NT2/D1 (cell line): ENCODE measurements around the gene PABPC4L.

ENCODE experiments used
- DNase-seq: peaks from one replicate; pipeline ENCODE4 v3.0.0-alpha.2; 2011; ENCODE audit warnings: low read depth, low spot score
- H3K27me3 ChIP-seq: 2 replicates; pipeline ENCODE4 v1.6.0; 2011; ENCODE audit warnings: mild to moderate bottlenecking; ENCODE audit not compliant: insufficient read length, insufficient read depth
- H3K36me3 ChIP-seq: 2 replicates; pipeline ENCODE4 v1.6.1; 2011; ENCODE audit warnings: mild to moderate bottlenecking, low read length, mixed read lengths; ENCODE audit not compliant: insufficient read depth, insufficient read length
- H3K4me1 ChIP-seq: 2 replicates; pipeline ENCODE4 v1.5.1; 2011; ENCODE audit not compliant: insufficient read depth, insufficient read length
- H3K4me3 ChIP-seq: 2 replicates; pipeline ENCODE4 v1.5.1; 2011; ENCODE audit warnings: low read depth; ENCODE audit not compliant: insufficient read length
- H3K9ac ChIP-seq: 2 replicates; pipeline ENCODE4 v1.6.0; 2011; ENCODE audit warnings: low read depth; ENCODE audit not compliant: insufficient read length
- H3K9me3 ChIP-seq: 2 replicates; pipeline ENCODE4 v1.5.1; 2011; ENCODE audit warnings: mild to moderate bottlenecking, low read length; ENCODE audit not compliant: insufficient read depth
- SUZ12 ChIP-seq: IDR thresholded peaks from 2 replicates; pipeline ENCODE4 v1.6.1; 2011; ENCODE audit not compliant: insufficient read length, insufficient read depth; ENCODE audit errors: extremely low read depth
- YY1 ChIP-seq: IDR thresholded peaks from 2 replicates; pipeline ENCODE4 v1.6.1; 2011; ENCODE audit not compliant: insufficient read length, insufficient read depth
- ZNF274 ChIP-seq: IDR thresholded peaks from 2 replicates; pipeline ENCODE4 v1.6.1; 2011; ENCODE audit warnings: mild to moderate bottlenecking, low read depth, low read length

Gene PABPC4L

DNA sequence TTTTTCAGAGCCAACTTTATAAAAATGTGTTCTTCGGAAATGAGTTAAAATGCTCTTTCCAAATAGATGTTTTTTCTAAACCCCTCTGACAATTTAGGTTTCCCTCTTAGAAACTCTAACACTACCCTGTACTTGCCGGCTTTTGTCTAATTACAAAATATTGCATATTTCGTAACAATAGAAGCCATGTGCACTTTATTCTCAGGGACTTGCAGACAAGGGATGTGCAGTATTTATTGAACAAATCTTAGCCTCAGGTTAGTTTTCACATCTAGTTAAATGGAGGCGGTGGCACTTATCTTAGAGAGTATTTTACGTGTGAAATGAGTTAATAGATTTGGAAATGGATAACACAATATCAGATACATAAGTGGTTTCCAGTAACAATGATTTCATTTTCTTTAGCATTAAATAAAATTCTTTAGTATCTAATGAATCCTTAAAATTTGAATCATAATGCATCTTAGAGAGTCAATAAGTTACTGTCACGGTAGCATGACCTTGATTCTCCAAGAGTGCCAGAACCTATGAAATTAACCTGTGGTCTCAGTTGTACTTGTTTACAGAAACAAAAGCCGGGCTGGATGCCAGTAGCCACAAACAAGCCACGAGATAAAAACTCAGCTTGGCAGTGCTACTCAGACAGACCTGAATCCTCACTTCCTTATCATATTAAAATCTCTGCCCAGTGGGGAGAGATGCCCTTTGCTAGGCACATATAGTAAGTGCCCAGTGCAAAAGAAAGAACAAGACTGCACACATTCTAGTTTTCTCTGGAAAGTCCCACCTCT is 772 bp upstream of the PABPC4L start:
- TF ChIP-seq SUZ12 (no peak), YY1 (no peak), ZNF274 (no peak)
- H3K4me1 ChIP-seq = no peaks in the 10 kb centered on the region
- H3K4me3 ChIP-seq = no peak overlapping the region
- H3K9ac ChIP-seq = no peak overlapping the region
- H3K27me3 ChIP-seq = no peaks in the 10 kb centered on the region
- H3K9me3 ChIP-seq = peaks cover 3% of the 10 kb centered on the region; the same call in 1 of the 2 replicates
- DNase-seq = no peak
- H3K36me3 ChIP-seq = no peaks in the 10 kb centered on the region

GRCh38 chr4:134200811-134201215 is 776 bp downstream of the PABPC4L start:
- DNase-seq = no peak
- Histone ChIP-seq H3K9me3 (no peaks in the 10 kb centered on the region), H3K36me3 (no peaks in the 10 kb centered on the region), H3K27me3 (no peaks in the 10 kb centered on the region), H3K4me3 (no peak overlapping the region), H3K4me1 (no peaks in the 10 kb centered on the region), H3K9ac (no peak overlapping the region)
- TF ChIP-seq YY1 (no peak), ZNF274 (no peak), SUZ12 (no peak)

DNA sequence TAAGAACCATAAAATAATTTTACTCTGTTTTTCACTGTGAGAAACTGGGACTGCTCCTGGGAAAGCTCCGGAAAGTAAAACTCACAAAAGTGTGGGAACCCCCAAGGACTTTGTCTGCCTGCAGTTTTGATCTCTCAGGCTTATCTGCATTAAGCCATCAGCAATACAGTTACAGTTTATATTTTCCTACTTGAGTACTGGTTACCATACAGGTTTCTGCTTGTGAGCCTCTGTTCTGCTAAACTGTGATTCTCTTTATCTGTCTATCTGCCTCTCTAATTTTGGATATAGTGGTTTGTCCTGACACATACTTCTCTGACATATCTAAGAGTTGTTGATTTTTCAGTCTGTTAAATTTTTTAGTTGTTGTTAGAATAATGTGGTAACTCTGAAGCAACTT is 11.6 kb downstream of the PABPC4L start:
- H3K9ac ChIP-seq = no peak overlapping the region
- no peak overlapping the region for H3K4me3 ChIP-seq
- DNase-seq = no peak
- H3K4me1 ChIP-seq = no peaks in the 10 kb centered on the region
- no peaks in the 10 kb centered on the region for H3K36me3 ChIP-seq
- H3K9me3 ChIP-seq = no peaks in the 10 kb centered on the region
- no peaks in the 10 kb centered on the region for H3K27me3 ChIP-seq
- TF ChIP-seq ZNF274 (no peak), SUZ12 (no peak), YY1 (no peak)

GRCh38 chr4:134189480-134189879 is 12.1 kb downstream of the PABPC4L start:
- no peak for TF ChIP-seq SUZ12
- TF ChIP-seq ZNF274 = no peak
- no peak for TF ChIP-seq YY1
- no peak overlapping the region for H3K9ac ChIP-seq
- H3K36me3 ChIP-seq = no peaks in the 10 kb centered on the region
- H3K4me3 ChIP-seq = no peak overlapping the region
- no peaks in the 10 kb centered on the region for H3K4me1 ChIP-seq
- no peak for DNase-seq
- H3K27me3 ChIP-seq = no peaks in the 10 kb centered on the region
- no peaks in the 10 kb centered on the region for H3K9me3 ChIP-seq

DNA sequence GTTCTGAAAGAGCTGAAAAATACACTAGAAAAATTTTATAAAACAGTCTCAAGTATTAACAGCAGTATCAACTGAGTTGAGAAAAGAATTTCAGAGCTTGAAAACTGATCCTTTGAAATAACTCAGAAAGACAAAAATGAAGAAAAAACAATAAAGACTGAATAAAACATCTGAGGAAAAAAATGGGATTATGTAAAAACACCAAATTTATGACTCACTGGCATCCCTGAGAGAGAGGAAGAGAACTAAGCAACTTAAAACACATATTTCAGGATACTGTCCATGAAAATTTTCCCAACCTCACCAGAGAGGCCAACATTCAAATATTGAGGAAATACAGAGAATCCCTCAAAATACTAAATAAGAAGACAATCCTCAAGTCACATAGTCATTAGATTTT is 22.9 kb downstream of the PABPC4L start:
- Histone ChIP-seq H3K4me1 (no peaks in the 10 kb centered on the region), H3K27me3 (no peaks in the 10 kb centered on the region), H3K9me3 (no peaks in the 10 kb centered on the region), H3K9ac (no peak overlapping the region), H3K36me3 (no peaks in the 10 kb centered on the region), H3K4me3 (no peak overlapping the region)
- DNase-seq = no peak
- TF ChIP-seq YY1 (no peak), SUZ12 (no peak), ZNF274 (no peak)

DNA sequence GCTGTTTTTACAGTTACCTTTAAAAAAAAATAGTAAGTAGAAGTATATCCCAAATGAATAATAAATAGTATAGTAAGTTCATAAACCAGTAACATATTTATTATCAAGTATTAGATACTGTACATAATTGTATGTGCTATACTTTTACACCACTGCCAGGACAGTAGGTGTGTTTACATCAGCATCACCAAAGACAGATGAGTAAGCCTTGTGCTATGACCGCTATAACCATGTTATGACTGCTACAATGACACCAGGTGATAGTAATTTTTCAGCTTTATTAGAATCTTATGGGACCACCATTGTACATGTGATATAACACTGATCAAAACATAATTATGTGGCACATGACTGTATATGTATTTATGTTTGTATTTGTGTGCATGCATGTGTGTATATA is 27.3 kb downstream of the PABPC4L start:
- no peak overlapping the region for H3K4me3 ChIP-seq
- no peak overlapping the region for H3K9ac ChIP-seq
- no peaks in the 10 kb centered on the region for H3K9me3 ChIP-seq
- TF ChIP-seq YY1 (no peak), ZNF274 (no peak), SUZ12 (no peak)
- no peaks in the 10 kb centered on the region for H3K36me3 ChIP-seq
- no peak for DNase-seq
- H3K4me1 ChIP-seq = no peaks in the 10 kb centered on the region
- no peaks in the 10 kb centered on the region for H3K27me3 ChIP-seq

DNA sequence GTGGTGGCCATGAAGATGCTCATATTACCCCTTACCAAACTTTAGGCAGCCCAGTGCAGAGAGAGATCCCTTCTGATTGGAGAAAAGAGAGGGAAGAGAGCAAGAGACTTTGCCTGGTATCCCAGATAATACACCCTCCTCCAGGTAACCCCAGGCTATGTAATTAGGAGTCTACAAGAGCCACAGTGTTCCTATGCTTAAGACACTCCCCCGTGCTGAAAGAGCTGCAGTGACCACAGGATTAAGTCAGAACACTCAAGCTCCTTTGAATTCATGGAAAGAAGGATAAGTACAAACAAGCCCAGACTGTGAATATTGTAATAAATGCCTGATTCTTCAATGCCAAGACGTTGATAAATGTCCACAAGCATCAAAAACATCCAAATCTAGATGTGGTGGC is 41.4 kb downstream of the PABPC4L start:
- Histone ChIP-seq H3K9me3 (no peaks in the 10 kb centered on the region), H3K27me3 (no peaks in the 10 kb centered on the region), H3K4me3 (no peak overlapping the region), H3K9ac (no peak overlapping the region), H3K36me3 (no peaks in the 10 kb centered on the region), H3K4me1 (no peaks in the 10 kb centered on the region)
- TF ChIP-seq YY1 = no peak
- no peak for TF ChIP-seq SUZ12
- TF ChIP-seq ZNF274 = no peak
- DNase-seq = no peak
